Adrenal gland (tissue), 12 donors: ENCODE results near the gene CADPS. TPM values are rescaled to one million over a fixed set of nuclear protein-coding genes. Genes with fewer than 3 reads are reported as not detected.

Experiments used
- DNase-seq, 7 donors: peaks; one replicate each; pipeline ENCODE4 v3.0.0-alpha.2; 2019 to 2020
- H3K27ac ChIP-seq, 5 donors: fragments of 200-600 bp; sonication (generic) in 4 of 5; 1 replicate in 3 of 5; 2 replicates in 2 of 5; pipeline versions ENCODE4 v1.5.1 to v1.8.0; 2016 to 2020; ENCODE audit warnings: mild to moderate bottlenecking in 1 of 5
- H3K27me3 ChIP-seq: fragments of 200-600 bp; 2 replicates; pipeline ENCODE4 v1.8.0; 2021
- H3K36me3 ChIP-seq, 2 donors: fragments of 200-600 bp; replicated peaks in 1 of 2; 1 replicate in 1 of 2; 2 replicates in 1 of 2; pipeline versions ENCODE4 v1.5.1 to v1.8.0; 2018 to 2022
- H3K4me1 ChIP-seq, 2 donors: fragments of 200-600 bp; replicated peaks in 1 of 2; 1 replicate in 1 of 2; 2 replicates in 1 of 2; pipeline versions ENCODE4 v1.5.1 to v1.8.0; 2018 to 2021
- H3K4me3 ChIP-seq, 4 donors: fragments of 200-600 bp; sonication (generic) in 3 of 4; one replicate each; pipeline ENCODE4 v1.5.1; 2016 to 2018
- H3K9me3 ChIP-seq, 3 donors: fragments of 200-600 bp; sonication (generic) in 1 of 3; replicated peaks in 1 of 3; 1 replicate in 2 of 3; 2 replicates in 1 of 3; pipeline versions ENCODE4 v1.5.1 to v1.8.0; 2016 to 2021
- POLR2A ChIP-seq, 2 donors: fragments of 450-650 bp; IDR thresholded peaks; one replicate each; pipeline ENCODE4 v1.6.1; 2017; ENCODE audit warnings: antibody characterized with exemption in 2 of 2, mild to moderate bottlenecking in 2 of 2, moderate library complexity in 1 of 2
- WGBS, 4 donors: extraction: QIAGEN DNeasy Blood & Tissue Kit in 2 of 4; methylation state at CpG; one replicate each; pipeline versions ENCODE4 v1.1.5 to v1.1.7; 2013 to 2017; 5-methylcytosine and 5-hydroxymethylcytosine counted together
- intact Hi-C, 2 donors: fragments of 100-400 bp; cut with DNase I; formaldehyde crosslinking; loops; one replicate each; pipeline versions ENCODE4 v1.14.1 to v1.15.0; 2022 to 2023
- polyA plus RNA-seq, 3 donors: library from polyadenylated mRNA; stranded (reverse); fragments of 200-250 nt in 2 of 3; fragments of 350-450 nt in 1 of 3; fragmentation: Illumina TruSeq in 1 of 3; extraction: RNeasy Lipid Tissue Mini Kit (QIAGEN cat#74804) in 1 of 3; gene quantifications; one replicate each; pipeline ENCODE4 v1.2.3, GENCODE V29; 2013 to 2014
- total RNA-seq, 9 donors: library from RNA; depleted of rRNA in 4 of 9; stranded (reverse); fragments of >200 nt in 4 of 9; fragments of 120-200 nt in 1 of 9; fragmentation: NEBNext Ultra II Directional in 1 of 9; extraction: Animal tissue kit (Norgen Biotek cat#: 25700) in 1 of 9; gene quantifications; one replicate each; pipeline versions ENCODE4 v1.1.0 to v1.2.4, GENCODE V29; 2013 to 2023
- TF ChIP-seq, protein P1 (sequence below), 6 experiments: fragments of 450-650 bp in 4 of 6; fragments of 200-600 bp in 2 of 6; sonication (generic) in 1 of 6; IDR thresholded peaks; 1 replicate in 5 of 6; 2 replicates in 1 of 6; pipeline versions ENCODE4 v1.5.1 to v1.8.0; 2016 to 2021; ENCODE audit warnings: antibody characterized with exemption in 6 of 6, mild to moderate bottlenecking in 2 of 6, moderate library complexity in 1 of 6
- donor health status: healthy with polysubstance abuse.
- donor health status: Bipolar disorder and iron deficiency.
- donor health status: DM: yes; HTN: yes; CAD: no.
- donor health status: DM: no; HTN: no; CAD: no.
- donor health status: DM: no; HTN: no; CAD: no.
- donor health status: DM: yes; HTN: yes; CAD: no.

Gene CADPS
- total and polyA plus RNA-seq, 12 donors = 0.24 to 36.5 (median 11.2) TPM; not detected in 2

DNA sequence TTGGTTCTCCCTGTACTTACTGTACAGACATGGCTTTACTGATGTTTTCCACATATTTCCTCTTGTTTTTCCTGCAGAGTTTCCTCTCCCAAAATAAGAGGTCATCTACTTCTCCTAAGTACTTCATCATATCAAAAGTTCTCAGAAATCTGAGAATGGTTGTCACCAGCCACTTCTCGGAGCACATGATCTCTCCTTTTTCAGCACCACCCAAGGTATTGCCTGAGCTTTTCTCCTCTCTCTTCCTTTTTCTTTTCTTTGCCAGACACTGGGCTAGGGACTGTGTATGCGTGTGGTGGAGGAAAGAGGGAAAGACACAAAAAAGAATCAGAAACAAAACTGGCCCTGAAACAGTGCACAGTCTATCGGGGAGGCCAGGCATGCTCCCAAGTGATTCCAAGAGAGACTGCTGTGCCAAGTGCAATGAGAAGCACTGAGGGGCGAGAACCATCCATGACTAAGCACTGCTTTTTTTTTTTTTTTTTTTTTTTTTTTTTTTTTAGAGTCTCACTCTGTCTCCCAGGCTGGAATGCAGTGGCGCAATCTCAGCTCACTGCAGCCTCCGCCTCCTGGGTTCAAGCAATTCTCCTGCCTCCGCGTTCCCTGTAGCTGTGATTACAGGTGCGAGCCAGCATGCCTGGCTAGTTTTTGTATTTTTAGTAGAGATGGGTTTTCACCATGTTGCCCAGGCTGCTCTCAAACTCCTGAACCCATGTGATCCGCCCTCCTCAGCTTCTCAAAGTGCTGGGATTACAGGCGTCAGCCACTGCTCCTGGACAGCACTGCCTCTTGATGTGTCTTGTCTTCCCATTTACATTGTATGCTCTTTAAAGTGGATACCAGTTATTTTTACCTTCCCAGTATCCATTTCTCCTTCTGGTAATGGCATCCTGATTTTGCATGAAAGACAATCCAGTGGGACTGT, 307.9 kb downstream of the CADPS start:
- 40 to 54% (median 46%) methylated on average over 11 of the region's 11 CpGs for WGBS, 4 donors
- Histone ChIP-seq H3K27ac (no peak overlapping the region), H3K36me3 (no peaks in the 10 kb centered on the region), H3K27me3 (no peaks in the 10 kb centered on the region), H3K4me1 (no peaks in the 10 kb centered on the region), H3K4me3 (no peak overlapping the region), H3K9me3 (no peaks in the 10 kb centered on the region)
- intact Hi-C loops = loop anchor here in 1 of 2 donors (10.0 kb wide), 1 partner anchor 233 kb away; no protein-coding TSS in a partner anchor
- no peak for TF ChIP-seq POLR2A (IDR thresholded peaks at IDR 0.05)
- TF ChIP-seq, protein P1, sequence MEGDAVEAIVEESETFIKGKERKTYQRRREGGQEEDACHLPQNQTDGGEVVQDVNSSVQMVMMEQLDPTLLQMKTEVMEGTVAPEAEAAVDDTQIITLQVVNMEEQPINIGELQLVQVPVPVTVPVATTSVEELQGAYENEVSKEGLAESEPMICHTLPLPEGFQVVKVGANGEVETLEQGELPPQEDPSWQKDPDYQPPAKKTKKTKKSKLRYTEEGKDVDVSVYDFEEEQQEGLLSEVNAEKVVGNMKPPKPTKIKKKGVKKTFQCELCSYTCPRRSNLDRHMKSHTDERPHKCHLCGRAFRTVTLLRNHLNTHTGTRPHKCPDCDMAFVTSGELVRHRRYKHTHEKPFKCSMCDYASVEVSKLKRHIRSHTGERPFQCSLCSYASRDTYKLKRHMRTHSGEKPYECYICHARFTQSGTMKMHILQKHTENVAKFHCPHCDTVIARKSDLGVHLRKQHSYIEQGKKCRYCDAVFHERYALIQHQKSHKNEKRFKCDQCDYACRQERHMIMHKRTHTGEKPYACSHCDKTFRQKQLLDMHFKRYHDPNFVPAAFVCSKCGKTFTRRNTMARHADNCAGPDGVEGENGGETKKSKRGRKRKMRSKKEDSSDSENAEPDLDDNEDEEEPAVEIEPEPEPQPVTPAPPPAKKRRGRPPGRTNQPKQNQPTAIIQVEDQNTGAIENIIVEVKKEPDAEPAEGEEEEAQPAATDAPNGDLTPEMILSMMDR (IDR thresholded peaks at IDR 0.05) = no peak
- peak; percentile 27 to 76 (median 72) for DNase-seq

DNA sequence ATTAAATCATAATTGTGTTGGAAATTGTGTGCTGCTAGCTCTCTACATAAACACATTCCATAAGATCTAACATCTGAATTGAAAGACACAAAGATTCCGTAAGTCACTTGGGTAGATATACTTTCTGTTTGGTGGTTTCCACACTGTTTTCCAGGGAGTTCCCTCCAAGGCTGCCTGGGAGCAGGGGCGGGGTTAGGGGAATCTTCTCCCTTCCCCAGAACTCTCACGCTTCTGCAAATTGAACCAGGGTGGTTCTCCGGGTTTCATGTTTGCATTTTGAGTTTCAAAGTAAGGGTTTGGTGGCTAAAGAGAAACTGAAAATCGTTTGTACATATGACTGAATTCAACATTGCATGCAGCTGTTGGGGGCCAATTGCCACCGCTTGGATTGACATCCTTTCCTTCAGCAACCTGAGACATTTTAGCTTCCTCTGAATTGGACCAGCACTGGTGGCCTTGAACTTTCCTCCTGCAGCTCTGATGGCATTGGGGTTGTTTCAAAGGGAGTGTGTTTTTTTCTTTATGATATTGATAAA, 309.1 kb downstream of the CADPS start:
- no peak for DNase-seq
- no peak overlapping the region for H3K27ac ChIP-seq
- 63 to 76% (median 74%) methylated on average over 6 of the region's 6 CpGs for WGBS, 4 donors
- intact Hi-C loops = loop anchor here in 1 of 2 donors (10.0 kb wide), 1 partner anchor 231 kb away; no protein-coding TSS in a partner anchor
- no peak for TF ChIP-seq POLR2A (IDR thresholded peaks at IDR 0.05)
- TF ChIP-seq, protein P1 (IDR thresholded peaks at IDR 0.05) = no peak
- no peaks in the 10 kb centered on the region for H3K9me3 ChIP-seq
- no peak overlapping the region for H3K4me3 ChIP-seq
- no peaks in the 10 kb centered on the region for H3K4me1 ChIP-seq
- H3K27me3 ChIP-seq = no peaks in the 10 kb centered on the region
- no peaks in the 10 kb centered on the region for H3K36me3 ChIP-seq

DNA sequence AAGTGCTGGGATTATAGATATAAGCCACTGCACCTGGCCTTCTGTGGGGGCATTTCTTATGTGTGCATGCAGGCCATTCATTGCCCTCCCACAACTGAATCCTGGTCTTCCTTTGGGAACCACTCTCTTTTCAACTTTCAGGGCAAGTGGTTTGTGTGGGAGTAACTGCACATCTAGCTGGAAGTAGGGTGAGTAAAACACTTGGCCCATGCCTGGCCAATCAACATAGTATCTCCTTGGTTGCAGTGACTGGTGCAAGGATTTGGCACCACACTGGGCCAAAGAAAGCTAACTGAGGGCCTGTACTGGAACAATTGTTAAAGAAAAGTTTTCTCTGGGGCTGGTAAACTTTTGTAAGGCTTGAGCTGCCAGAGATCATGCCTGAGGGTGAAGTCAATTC, 312.6 kb downstream of the CADPS start:
- no peaks in the 10 kb centered on the region for H3K4me1 ChIP-seq
- no peaks in the 10 kb centered on the region for H3K9me3 ChIP-seq
- intact Hi-C loops = loop anchor here in 1 of 2 donors (10.0 kb wide), 1 partner anchor 228 kb away; no protein-coding TSS in a partner anchor
- H3K27me3 ChIP-seq = no peaks in the 10 kb centered on the region
- H3K4me3 ChIP-seq = no peak overlapping the region
- TF ChIP-seq POLR2A (IDR thresholded peaks at IDR 0.05) = no peak
- TF ChIP-seq, protein P1 (IDR thresholded peaks at IDR 0.05) = no peak
- no peaks in the 10 kb centered on the region for H3K36me3 ChIP-seq
- no peak overlapping the region for H3K27ac ChIP-seq
- no peak for DNase-seq

DNA sequence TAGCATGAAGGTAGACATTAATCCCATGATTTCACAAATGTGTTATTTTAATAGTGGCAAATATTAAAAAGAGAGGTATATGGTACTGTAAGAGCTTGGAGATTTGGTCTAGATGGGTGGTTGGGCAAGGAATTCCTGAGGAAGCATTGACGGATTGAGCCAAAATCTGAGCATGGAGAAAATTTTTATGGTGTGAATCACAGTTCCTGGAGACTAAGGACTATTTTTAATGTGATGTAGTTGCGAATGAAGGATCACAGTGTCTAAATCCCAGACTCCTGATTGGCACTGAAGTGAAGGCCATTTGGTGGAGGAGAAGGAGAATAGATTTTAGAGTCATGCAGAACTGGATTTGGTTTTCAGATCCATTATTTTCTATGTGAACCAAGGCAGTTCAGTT, 313.2 kb downstream of the CADPS start:
- H3K27ac ChIP-seq = no peak overlapping the region
- intact Hi-C loops = loop anchor here in 1 of 2 donors (10.0 kb wide), 1 partner anchor 227 kb away; no protein-coding TSS in a partner anchor
- H3K36me3 ChIP-seq = no peaks in the 10 kb centered on the region
- H3K4me3 ChIP-seq = no peak overlapping the region
- no peak for TF ChIP-seq POLR2A (IDR thresholded peaks at IDR 0.05)
- TF ChIP-seq, protein P1 (IDR thresholded peaks at IDR 0.05) = no peak
- H3K9me3 ChIP-seq = no peaks in the 10 kb centered on the region
- 25 to 40% (median 36%) methylated on average over 2 of the region's 2 CpGs for WGBS, 4 donors
- H3K4me1 ChIP-seq = no peaks in the 10 kb centered on the region
- no peak for DNase-seq
- H3K27me3 ChIP-seq = no peaks in the 10 kb centered on the region
